H9 (cell line): Measurements from ENCODE around the gene OCSTAMP. TPM values are rescaled to one million over a fixed set of nuclear protein-coding genes. Genes with fewer than 3 reads are reported as not detected.

ENCODE experiments used
- DNase-seq: peaks from one replicate; pipeline ENCODE4 v3.0.0-alpha.2; 2017
- H2AFZ ChIP-seq: one replicate; pipeline ENCODE4 v1.6.1; 2013; ENCODE audit warnings: mild to moderate bottlenecking, low read length, control low read depth, moderate library complexity
- H2AK5ac ChIP-seq: 2 replicates; pipeline ENCODE4 v1.6.1; 2013; ENCODE audit warnings: low read length, control low read depth, mixed read lengths; ENCODE audit not compliant: insufficient read length
- H2BK120ac ChIP-seq: one replicate; pipeline ENCODE4 v1.6.1; 2013; ENCODE audit warnings: low read depth, mild to moderate bottlenecking, low read length, control low read depth, inconsistent platforms; ENCODE audit not compliant: poor library complexity, severe bottlenecking
- H2BK12ac ChIP-seq: 2 replicates; pipeline ENCODE4 v1.6.1; 2013; ENCODE audit warnings: low read length, control low read depth, mixed read lengths, low read depth; ENCODE audit not compliant: insufficient read length
- H2BK15ac ChIP-seq: 2 replicates; pipeline ENCODE4 v1.6.1; 2013; ENCODE audit warnings: low read depth, low read length, control low read depth
- H2BK20ac ChIP-seq: one replicate; pipeline ENCODE4 v1.6.1; 2013; ENCODE audit warnings: low read depth, mild to moderate bottlenecking, low read length, control low read depth, inconsistent platforms; ENCODE audit not compliant: poor library complexity, severe bottlenecking
- H2BK5ac ChIP-seq: 2 replicates; pipeline ENCODE4 v1.6.1; 2013; ENCODE audit warnings: low read length, control low read depth, mixed read lengths; ENCODE audit not compliant: insufficient read length
- H3K14ac ChIP-seq: 2 replicates; pipeline ENCODE4 v1.6.1; 2013; ENCODE audit warnings: low read length, control low read depth; ENCODE audit not compliant: insufficient read depth
- H3K18ac ChIP-seq: 2 replicates; pipeline ENCODE4 v1.6.1; 2013; ENCODE audit warnings: low read depth, mild to moderate bottlenecking, mixed read lengths, low read length, control low read depth; ENCODE audit not compliant: insufficient read length
- H3K23ac ChIP-seq: 2 replicates; pipeline ENCODE4 v1.6.1; 2013; ENCODE audit warnings: low read length, control low read depth, mixed read lengths, low read depth; ENCODE audit not compliant: insufficient read length
- H3K23me2 ChIP-seq: 2 replicates; pipeline ENCODE4 v1.6.1; 2013; ENCODE audit warnings: low read depth, mild to moderate bottlenecking, mixed read lengths, low read length, control low read depth; ENCODE audit not compliant: insufficient read length, poor library complexity, severe bottlenecking
- H3K27ac ChIP-seq: 2 replicates; pipeline ENCODE4 v1.5.1; 2013; ENCODE audit warnings: low read length, control low read depth, mixed read lengths, low read depth; ENCODE audit not compliant: insufficient read length
- H3K27me3 ChIP-seq: 2 replicates; pipeline ENCODE4 v1.6.1; 2013; ENCODE audit warnings: low read length, control low read depth, inconsistent platforms; ENCODE audit not compliant: insufficient read depth
- H3K4ac ChIP-seq: 2 replicates; pipeline ENCODE4 v1.6.1; 2013; ENCODE audit warnings: low read depth, mild to moderate bottlenecking, control low read depth, inconsistent platforms, low read length, moderate library complexity
- H3K4me1 ChIP-seq: 2 replicates; pipeline ENCODE4 v1.6.1; 2013; ENCODE audit warnings: low read length, control low read depth, inconsistent platforms; ENCODE audit not compliant: insufficient read depth
- H3K4me2 ChIP-seq: 2 replicates; pipeline ENCODE4 v1.6.1; 2013; ENCODE audit warnings: low read length, control low read depth, mixed read lengths; ENCODE audit not compliant: insufficient read length, insufficient read depth
- H3K56ac ChIP-seq: 2 replicates; pipeline ENCODE4 v1.6.1; 2013; ENCODE audit warnings: low read depth, mild to moderate bottlenecking, mixed read lengths, low read length, control low read depth; ENCODE audit not compliant: insufficient read length
- H3K79me1 ChIP-seq: 2 replicates; pipeline ENCODE4 v1.6.1; 2013; ENCODE audit warnings: low read depth, mild to moderate bottlenecking, moderate library complexity, low read length, control low read depth, inconsistent platforms; ENCODE audit not compliant: insufficient read depth, poor library complexity, severe bottlenecking
- H3K79me2 ChIP-seq: 2 replicates; pipeline ENCODE4 v1.6.1; 2013; ENCODE audit warnings: low read length, control low read depth, inconsistent platforms; ENCODE audit not compliant: insufficient read depth
- H3K9ac ChIP-seq: 2 replicates; pipeline ENCODE4 v1.6.1; 2013; ENCODE audit warnings: low read length, control low read depth, mixed read lengths; ENCODE audit not compliant: insufficient read length; ENCODE audit errors: extremely low read depth
- H3K9me3 ChIP-seq: one replicate; pipeline ENCODE4 v1.6.1; 2013; ENCODE audit warnings: low read depth, low read length, inconsistent platforms; ENCODE audit not compliant: control insufficient read depth
- H3T11ph ChIP-seq: one replicate; pipeline ENCODE4 v1.6.1; 2013; ENCODE audit warnings: mild to moderate bottlenecking, low read length, control low read depth, inconsistent platforms
- H4K20me1 ChIP-seq: one replicate; pipeline ENCODE4 v1.6.1; 2013; ENCODE audit not compliant: control insufficient read depth, insufficient read length, insufficient read depth
- H4K5ac ChIP-seq: 2 replicates; pipeline ENCODE4 v1.6.1; 2013; ENCODE audit warnings: low read depth, mild to moderate bottlenecking, mixed read lengths, low read length, control low read depth; ENCODE audit not compliant: insufficient read length
- H4K8ac ChIP-seq: replicated peaks from 2 replicates; pipeline ENCODE4 v1.6.1; 2013; ENCODE audit warnings: low read length, control low read depth, mixed read lengths, low read depth; ENCODE audit not compliant: insufficient read length
- H4K91ac ChIP-seq: 2 replicates; pipeline ENCODE4 v1.6.1; 2013; ENCODE audit warnings: low read depth, mild to moderate bottlenecking, moderate library complexity, mixed read lengths, low read length, control low read depth; ENCODE audit not compliant: insufficient read length
- H3K27ac Mint-ChIP-seq, 3 experiments: 2 replicates in 2 of 3; 3 replicates in 1 of 3; pipeline ENCODE4 v1.8.0; 2020 to 2021; ENCODE audit warnings: mixed read lengths in 3 of 3, mild to moderate bottlenecking in 1 of 3, moderate library complexity in 1 of 3
- H3K27me3 Mint-ChIP-seq: 2 replicates; pipeline ENCODE4 v1.8.0; 2021; ENCODE audit warnings: low read depth, mild to moderate bottlenecking, moderate library complexity, mixed read lengths
- H3K36me3 Mint-ChIP-seq, 3 experiments: 2 replicates in 2 of 3; 3 replicates in 1 of 3; pipeline ENCODE4 v1.8.0; 2020 to 2021; ENCODE audit warnings: low read depth in 3 of 3, mixed read lengths in 3 of 3; ENCODE audit not compliant: insufficient read depth in 1 of 3
- H3K4me1 Mint-ChIP-seq, 2 experiments: 2 replicates each; pipeline ENCODE4 v1.8.0; 2020; ENCODE audit warnings: mixed read lengths in 2 of 2
- H3K4me3 Mint-ChIP-seq, 2 experiments: 2 replicates in 1 of 2; 3 replicates in 1 of 2; pipeline ENCODE4 v1.8.0; 2020 to 2021; ENCODE audit warnings: mild to moderate bottlenecking in 2 of 2, mixed read lengths in 2 of 2, moderate library complexity in 1 of 2
- H3K9me3 Mint-ChIP-seq, 2 experiments: 2 replicates in 1 of 2; 3 replicates in 1 of 2; pipeline ENCODE4 v1.8.0; 2020; ENCODE audit warnings: mild to moderate bottlenecking in 2 of 2, mixed read lengths in 2 of 2, moderate library complexity in 1 of 2
- WGBS: extraction: QIAGEN DNeasy Blood & Tissue Kit; methylation state at CpG from one replicate; pipeline ENCODE4 v1.1.7; 2013; ENCODE audit warnings: missing lambda C conversion rate, low lambda C conversion rate, mixed read lengths; ENCODE audit not compliant: insufficient read length; ENCODE audit errors: extremely low coverage; 5-methylcytosine and 5-hydroxymethylcytosine counted together
- total RNA-seq: library from RNA; stranded (reverse); gene quantifications from 2 replicates; pipeline ENCODE4 v1.2.1, GENCODE V29; 2021
- TF ChIP-seq, protein P1 (sequence below): fragments of 200-600 bp; sonication (generic); conservative IDR thresholded peaks from 3 replicates; pipeline ENCODE4 v1.8.0; 2021; ENCODE audit warnings: antibody characterized with exemption, mild to moderate bottlenecking

Gene OCSTAMP
- total RNA-seq, 1 experiment from 2014 or later: not detected

DNA sequence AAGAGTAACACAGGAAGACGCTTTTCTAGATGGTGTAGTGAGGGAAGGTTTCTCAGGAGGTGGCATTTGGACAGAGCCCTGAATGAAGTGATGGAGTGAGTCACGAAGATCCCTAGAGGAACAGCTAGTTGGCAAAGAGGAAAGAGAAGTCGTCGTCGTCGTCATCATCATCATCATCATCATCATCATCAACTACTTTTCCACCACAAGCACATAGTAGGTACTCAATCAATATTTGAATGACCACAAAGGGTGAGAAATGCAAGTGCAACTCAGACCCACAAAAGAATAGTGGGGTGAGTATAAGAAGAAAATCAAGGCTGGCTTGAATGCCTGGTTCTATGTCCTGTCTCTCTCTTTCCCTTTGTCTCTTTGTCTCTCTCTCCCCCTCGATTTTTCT, 28.3 kb upstream of the OCSTAMP start:
- Histone ChIP-seq H3K18ac (no peak overlapping the region), H3K27me3 (no peaks in the 10 kb centered on the region), H2BK12ac (no peak overlapping the region), H3K9me3 (no peaks in the 10 kb centered on the region), H3K56ac (no peak overlapping the region), H2BK5ac (no peak overlapping the region), H3K23me2 (no peaks in the 10 kb centered on the region), H3K23ac (no peak overlapping the region), H3K9ac (no peak overlapping the region), H3K4me1 (no peaks in the 10 kb centered on the region), H4K20me1 (no peaks in the 10 kb centered on the region), H3K27ac (no peak overlapping the region), H3K4ac (no peak overlapping the region), H3K79me1 (no peaks in the 10 kb centered on the region), H3T11ph (no peak overlapping the region), H3K14ac (no peak overlapping the region), H2BK15ac (no peak overlapping the region), H3K79me2 (no peaks in the 10 kb centered on the region), H2AFZ (no peak overlapping the region), H4K8ac (no peak overlapping the region), H2AK5ac (no peak overlapping the region), H3K4me2 (no peak overlapping the region), H4K91ac (no peak overlapping the region), H2BK20ac (no peak overlapping the region), H2BK120ac (no peak overlapping the region), H4K5ac (no peak overlapping the region)
- Mint-ChIP-seq H3K27ac (no peak overlapping the region), H3K27me3 (no peaks in the 10 kb centered on the region), H3K9me3 (peaks cover 13 to 14% of the 10 kb centered on the region in 2 experiments), H3K4me1 (peaks cover 21 to 37% of the 10 kb centered on the region in 2 experiments), H3K36me3 (peaks cover 12 to 32% (median 17%) of the 10 kb centered on the region in 3 experiments), H3K4me3 (no peak overlapping the region)
- WGBS: no CpG with 5 or more reads among the region's 7 CpGs
- no peak for DNase-seq
- TF ChIP-seq, protein P1, sequence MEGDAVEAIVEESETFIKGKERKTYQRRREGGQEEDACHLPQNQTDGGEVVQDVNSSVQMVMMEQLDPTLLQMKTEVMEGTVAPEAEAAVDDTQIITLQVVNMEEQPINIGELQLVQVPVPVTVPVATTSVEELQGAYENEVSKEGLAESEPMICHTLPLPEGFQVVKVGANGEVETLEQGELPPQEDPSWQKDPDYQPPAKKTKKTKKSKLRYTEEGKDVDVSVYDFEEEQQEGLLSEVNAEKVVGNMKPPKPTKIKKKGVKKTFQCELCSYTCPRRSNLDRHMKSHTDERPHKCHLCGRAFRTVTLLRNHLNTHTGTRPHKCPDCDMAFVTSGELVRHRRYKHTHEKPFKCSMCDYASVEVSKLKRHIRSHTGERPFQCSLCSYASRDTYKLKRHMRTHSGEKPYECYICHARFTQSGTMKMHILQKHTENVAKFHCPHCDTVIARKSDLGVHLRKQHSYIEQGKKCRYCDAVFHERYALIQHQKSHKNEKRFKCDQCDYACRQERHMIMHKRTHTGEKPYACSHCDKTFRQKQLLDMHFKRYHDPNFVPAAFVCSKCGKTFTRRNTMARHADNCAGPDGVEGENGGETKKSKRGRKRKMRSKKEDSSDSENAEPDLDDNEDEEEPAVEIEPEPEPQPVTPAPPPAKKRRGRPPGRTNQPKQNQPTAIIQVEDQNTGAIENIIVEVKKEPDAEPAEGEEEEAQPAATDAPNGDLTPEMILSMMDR: no peak
